GM12878 (cell line): ENCODE measurements around the gene PITPNM1. TPM values are rescaled to one million over a fixed set of nuclear protein-coding genes. Genes with fewer than 3 reads are reported as not detected.
A peak's percentile ranks its signal among the peaks of the same experiment; 100 is the strongest.

Experiments used
- ASH2L ChIP-seq: fragments of 300-600, 200-600 bp; sonication (generic); IDR thresholded peaks from 2 replicates; pipeline ENCODE4 v1.6.1; 2017; ENCODE audit warnings: low read depth, mild to moderate bottlenecking, borderline replicate concordance
- EGR1 ChIP-seq, 2 experiments: IDR thresholded peaks; 1 replicate in 1 of 2; 2 replicates in 1 of 2; pipeline ENCODE4 v1.6.1; 2011 to 2012; ENCODE audit warnings: low read depth in 2 of 2, low read length in 2 of 2, borderline replicate concordance in 1 of 2, mild to moderate bottlenecking in 1 of 2, moderate library complexity in 1 of 2
- FOXM1 ChIP-seq: IDR thresholded peaks from 2 replicates; pipeline ENCODE4 v1.6.1; 2012; ENCODE audit warnings: low read depth, mild to moderate bottlenecking, inconsistent platforms, low read length, moderate library complexity
- HCFC1 ChIP-seq: fragments of 150-350 bp; IDR thresholded peaks from 2 replicates; pipeline ENCODE4 v1.6.1; 2014; ENCODE audit warnings: low read length
- JUND ChIP-seq: IDR thresholded peaks from 2 replicates; pipeline ENCODE4 v1.6.1; 2012; ENCODE audit warnings: low read depth, mild to moderate bottlenecking, low read length, improper control_type of control experiment, moderate library complexity
- MTA2 ChIP-seq: fragments of 450-650 bp; IDR thresholded peaks from 2 replicates; pipeline ENCODE4 v1.6.1; 2016; ENCODE audit warnings: low read depth, mild to moderate bottlenecking, moderate library complexity
- NBN ChIP-seq: fragments of 450-650 bp; IDR thresholded peaks from 2 replicates; pipeline ENCODE4 v1.6.1; 2016
- NFYB ChIP-seq: IDR thresholded peaks from 2 replicates; pipeline ENCODE4 v1.6.1; 2011; ENCODE audit warnings: low read depth, mild to moderate bottlenecking, low read length, improper control_type of control experiment, moderate library complexity; ENCODE audit not compliant: insufficient read depth
- PAX8 ChIP-seq: fragments of 450-650 bp; IDR thresholded peaks from 2 replicates; pipeline ENCODE4 v1.6.1; 2017; ENCODE audit warnings: mild to moderate bottlenecking, moderate library complexity
- SMARCA5 ChIP-seq: fragments of 450-650 bp; IDR thresholded peaks from 2 replicates; pipeline ENCODE4 v1.6.1; 2017; ENCODE audit warnings: mild to moderate bottlenecking
- TAF1 ChIP-seq: IDR thresholded peaks from 2 replicates; pipeline ENCODE4 v1.6.1; 2011; ENCODE audit warnings: mild to moderate bottlenecking, low read depth, low read length, borderline replicate concordance
- TCF7 ChIP-seq: IDR thresholded peaks from 2 replicates; pipeline ENCODE4 v1.6.1; 2014; ENCODE audit warnings: antibody characterized with exemption, borderline replicate concordance
- polyA plus RNA-seq, 11 experiments: library from polyadenylated mRNA; depleted of rRNA in 4 of 11; unstranded in 6 of 11; stranded (reverse) in 5 of 11; fragments of >200 nt; fragmentation: Nextera tagmentation in 4 of 11; fragmentation: Illumina TruSeq in 1 of 11; extraction: Ambion mirVana in 4 of 11; extraction: Trizol in 1 of 11; gene quantifications; 1 replicate in 1 of 11; 2 replicates in 10 of 11; pipeline versions ENCODE4 v1.2.1 to v1.2.3, GENCODE V29; 2011 to 2016; ENCODE audit warnings: inconsistent platforms in 2 of 11, missing spikeins in 2 of 11, low read depth in 1 of 11
- total RNA-seq, 4 experiments: library from RNA; depleted of rRNA in 3 of 4; stranded (reverse); fragments of >200 nt in 3 of 4; fragmentation: Illumina TruSeq in 1 of 4; extraction: Trizol in 1 of 4; gene quantifications; 2 replicates each; pipeline versions ENCODE4 v1.2.1 to v1.2.3, GENCODE V29; 2013 to 2021
- TF ChIP-seq, protein P1 (sequence below): IDR thresholded peaks from 2 replicates; pipeline ENCODE4 v1.6.1; 2011; ENCODE audit warnings: low read depth, low read length, improper control_type of control experiment, borderline replicate concordance
- TF ChIP-seq, protein P2 (sequence below): fragments of 450-650 bp; formaldehyde crosslinking; IDR thresholded peaks from 2 replicates; pipeline ENCODE4 v1.4.0; 2020; ENCODE audit warnings: mild to moderate bottlenecking, moderate library complexity
- TF ChIP-seq, protein P3 (sequence below): IDR thresholded peaks from 2 replicates; pipeline ENCODE4 v1.6.1; 2012; ENCODE audit warnings: low read depth, low read length, improper control_type of control experiment
- TF ChIP-seq, protein P4 (sequence below): fragments of 450-650 bp; IDR thresholded peaks from 2 replicates; pipeline ENCODE4 v1.6.1; 2018; ENCODE audit warnings: borderline replicate concordance, mild to moderate bottlenecking; ENCODE audit not compliant: partially characterized antibody
- TF ChIP-seq, protein P5 (sequence below): fragments of 150-350 bp; IDR thresholded peaks from 2 replicates; pipeline ENCODE4 v1.6.1; 2014; ENCODE audit warnings: mild to moderate bottlenecking, low read depth, low read length

The PITPNM1 gene
- total and polyA plus RNA-seq, 10 of the 15 experiments (the other 5 are each of a cell fraction or from before 2014, with no cell fraction given), result 0.11 to 56.8 (median 16.5) TPM

DNA sequence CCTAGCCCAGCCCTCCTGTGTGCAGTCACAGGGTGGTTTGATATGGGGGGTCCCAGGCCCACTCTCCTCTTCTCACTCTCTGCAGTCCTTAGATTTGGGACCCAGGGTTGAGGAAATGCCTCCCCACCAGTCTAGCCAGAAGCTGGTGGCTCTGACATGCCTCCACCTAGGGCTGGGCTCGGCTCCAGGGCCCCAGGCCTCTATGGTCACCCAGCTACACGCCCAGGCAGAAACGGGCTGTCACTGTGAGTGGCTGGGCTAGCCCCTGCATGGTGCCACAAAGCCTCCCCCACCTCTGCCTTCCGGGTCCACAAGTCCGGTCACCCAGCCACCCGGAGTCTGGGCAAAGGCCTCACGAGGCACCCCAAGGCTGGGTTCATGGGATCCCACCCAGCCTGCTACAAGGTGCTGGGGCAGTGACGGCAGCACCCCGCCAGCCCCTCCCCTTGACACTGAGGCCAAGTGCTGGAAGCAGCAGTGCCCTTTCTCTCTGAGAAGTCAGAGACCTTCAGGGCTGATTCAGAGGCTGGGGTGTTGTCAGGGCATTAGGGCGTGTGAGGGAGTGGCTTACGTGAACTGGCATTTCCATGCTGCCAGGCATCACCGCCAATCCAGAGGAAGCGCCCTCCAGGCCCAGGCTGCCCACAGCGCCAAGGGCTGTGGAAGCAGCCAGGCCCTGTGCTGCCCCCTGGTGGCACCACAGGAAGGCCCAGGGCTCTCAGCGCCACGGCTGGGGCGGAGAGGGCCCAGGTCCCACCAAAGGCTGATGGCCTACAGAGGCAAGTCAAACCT lies 638 bp upstream of the PITPNM1 start (continued):
- TF ChIP-seq, protein P1, sequence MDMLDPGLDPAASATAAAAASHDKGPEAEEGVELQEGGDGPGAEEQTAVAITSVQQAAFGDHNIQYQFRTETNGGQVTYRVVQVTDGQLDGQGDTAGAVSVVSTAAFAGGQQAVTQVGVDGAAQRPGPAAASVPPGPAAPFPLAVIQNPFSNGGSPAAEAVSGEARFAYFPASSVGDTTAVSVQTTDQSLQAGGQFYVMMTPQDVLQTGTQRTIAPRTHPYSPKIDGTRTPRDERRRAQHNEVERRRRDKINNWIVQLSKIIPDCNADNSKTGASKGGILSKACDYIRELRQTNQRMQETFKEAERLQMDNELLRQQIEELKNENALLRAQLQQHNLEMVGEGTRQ, result no peak
- TF ChIP-seq TCF7, result no peak
- peak; percentile 39; the same call in 1 of the 2 replicates for TF ChIP-seq MTA2
- TF ChIP-seq, protein P2, sequence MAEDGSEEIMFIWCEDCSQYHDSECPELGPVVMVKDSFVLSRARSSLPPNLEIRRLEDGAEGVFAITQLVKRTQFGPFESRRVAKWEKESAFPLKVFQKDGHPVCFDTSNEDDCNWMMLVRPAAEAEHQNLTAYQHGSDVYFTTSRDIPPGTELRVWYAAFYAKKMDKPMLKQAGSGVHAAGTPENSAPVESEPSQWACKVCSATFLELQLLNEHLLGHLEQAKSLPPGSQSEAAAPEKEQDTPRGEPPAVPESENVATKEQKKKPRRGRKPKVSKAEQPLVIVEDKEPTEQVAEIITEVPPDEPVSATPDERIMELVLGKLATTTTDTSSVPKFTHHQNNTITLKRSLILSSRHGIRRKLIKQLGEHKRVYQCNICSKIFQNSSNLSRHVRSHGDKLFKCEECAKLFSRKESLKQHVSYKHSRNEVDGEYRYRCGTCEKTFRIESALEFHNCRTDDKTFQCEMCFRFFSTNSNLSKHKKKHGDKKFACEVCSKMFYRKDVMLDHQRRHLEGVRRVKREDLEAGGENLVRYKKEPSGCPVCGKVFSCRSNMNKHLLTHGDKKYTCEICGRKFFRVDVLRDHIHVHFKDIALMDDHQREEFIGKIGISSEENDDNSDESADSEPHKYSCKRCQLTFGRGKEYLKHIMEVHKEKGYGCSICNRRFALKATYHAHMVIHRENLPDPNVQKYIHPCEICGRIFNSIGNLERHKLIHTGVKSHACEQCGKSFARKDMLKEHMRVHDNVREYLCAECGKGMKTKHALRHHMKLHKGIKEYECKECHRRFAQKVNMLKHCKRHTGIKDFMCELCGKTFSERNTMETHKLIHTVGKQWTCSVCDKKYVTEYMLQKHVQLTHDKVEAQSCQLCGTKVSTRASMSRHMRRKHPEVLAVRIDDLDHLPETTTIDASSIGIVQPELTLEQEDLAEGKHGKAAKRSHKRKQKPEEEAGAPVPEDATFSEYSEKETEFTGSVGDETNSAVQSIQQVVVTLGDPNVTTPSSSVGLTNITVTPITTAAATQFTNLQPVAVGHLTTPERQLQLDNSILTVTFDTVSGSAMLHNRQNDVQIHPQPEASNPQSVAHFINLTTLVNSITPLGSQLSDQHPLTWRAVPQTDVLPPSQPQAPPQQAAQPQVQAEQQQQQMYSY (CRISPR knock-in tag), result no peak
- TF ChIP-seq EGR1 (IDR thresholded peaks at IDR 0.05; ENCODE audit: borderline replicate concordance in 1 of 2, low read depth in 2 of 2, low read length in 2 of 2), result peak in 1 of 2 experiments; percentile 34; a peak in 1 of 3 replicates
- TF ChIP-seq TAF1, result no peak
- TF ChIP-seq SMARCA5, result peak; percentile 95
- TF ChIP-seq PAX8, result no peak
- TF ChIP-seq, protein P3, sequence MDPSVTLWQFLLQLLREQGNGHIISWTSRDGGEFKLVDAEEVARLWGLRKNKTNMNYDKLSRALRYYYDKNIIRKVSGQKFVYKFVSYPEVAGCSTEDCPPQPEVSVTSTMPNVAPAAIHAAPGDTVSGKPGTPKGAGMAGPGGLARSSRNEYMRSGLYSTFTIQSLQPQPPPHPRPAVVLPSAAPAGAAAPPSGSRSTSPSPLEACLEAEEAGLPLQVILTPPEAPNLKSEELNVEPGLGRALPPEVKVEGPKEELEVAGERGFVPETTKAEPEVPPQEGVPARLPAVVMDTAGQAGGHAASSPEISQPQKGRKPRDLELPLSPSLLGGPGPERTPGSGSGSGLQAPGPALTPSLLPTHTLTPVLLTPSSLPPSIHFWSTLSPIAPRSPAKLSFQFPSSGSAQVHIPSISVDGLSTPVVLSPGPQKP, result no peak
- peak; percentile 68; the same call in 1 of the 2 replicates for TF ChIP-seq NBN
- no peak for TF ChIP-seq NFYB
- no peak for TF ChIP-seq ASH2L
- no peak for TF ChIP-seq HCFC1
- TF ChIP-seq, protein P4, sequence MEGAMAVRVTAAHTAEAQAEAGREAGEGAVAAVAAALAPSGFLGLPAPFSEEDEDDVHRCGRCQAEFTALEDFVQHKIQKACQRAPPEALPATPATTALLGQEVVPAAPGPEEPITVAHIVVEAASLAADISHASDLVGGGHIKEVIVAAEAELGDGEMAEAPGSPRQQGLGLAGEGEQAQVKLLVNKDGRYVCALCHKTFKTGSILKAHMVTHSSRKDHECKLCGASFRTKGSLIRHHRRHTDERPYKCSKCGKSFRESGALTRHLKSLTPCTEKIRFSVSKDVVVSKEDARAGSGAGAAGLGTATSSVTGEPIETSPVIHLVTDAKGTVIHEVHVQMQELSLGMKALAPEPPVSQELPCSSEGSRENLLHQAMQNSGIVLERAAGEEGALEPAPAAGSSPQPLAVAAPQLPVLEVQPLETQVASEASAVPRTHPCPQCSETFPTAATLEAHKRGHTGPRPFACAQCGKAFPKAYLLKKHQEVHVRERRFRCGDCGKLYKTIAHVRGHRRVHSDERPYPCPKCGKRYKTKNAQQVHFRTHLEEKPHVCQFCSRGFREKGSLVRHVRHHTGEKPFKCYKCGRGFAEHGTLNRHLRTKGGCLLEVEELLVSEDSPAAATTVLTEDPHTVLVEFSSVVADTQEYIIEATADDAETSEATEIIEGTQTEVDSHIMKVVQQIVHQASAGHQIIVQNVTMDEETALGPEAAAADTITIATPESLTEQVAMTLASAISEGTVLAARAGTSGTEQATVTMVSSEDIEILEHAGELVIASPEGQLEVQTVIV, result no peak
- TF ChIP-seq, protein P5, sequence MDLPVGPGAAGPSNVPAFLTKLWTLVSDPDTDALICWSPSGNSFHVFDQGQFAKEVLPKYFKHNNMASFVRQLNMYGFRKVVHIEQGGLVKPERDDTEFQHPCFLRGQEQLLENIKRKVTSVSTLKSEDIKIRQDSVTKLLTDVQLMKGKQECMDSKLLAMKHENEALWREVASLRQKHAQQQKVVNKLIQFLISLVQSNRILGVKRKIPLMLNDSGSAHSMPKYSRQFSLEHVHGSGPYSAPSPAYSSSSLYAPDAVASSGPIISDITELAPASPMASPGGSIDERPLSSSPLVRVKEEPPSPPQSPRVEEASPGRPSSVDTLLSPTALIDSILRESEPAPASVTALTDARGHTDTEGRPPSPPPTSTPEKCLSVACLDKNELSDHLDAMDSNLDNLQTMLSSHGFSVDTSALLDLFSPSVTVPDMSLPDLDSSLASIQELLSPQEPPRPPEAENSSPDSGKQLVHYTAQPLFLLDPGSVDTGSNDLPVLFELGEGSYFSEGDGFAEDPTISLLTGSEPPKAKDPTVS, result no peak
- no peak for TF ChIP-seq JUND
- TF ChIP-seq FOXM1, result no peak
